NCI-H446 (cell line): ENCODE results near the gene TMEM59.
"Not testable (repeated sequence)": the region's sequence is repeated elsewhere in the genome, so short reads cannot be mapped to it uniquely, and the experiment has no call there.

Source experiments
- DNase-seq, 2 experiments: peaks; one replicate each; lab custom pipeline; 2025; lab: John Stamatoyannopoulos, UW

TMEM59 gene

GRCh38 chr1:54013393-54014008 is 39.5 kb downstream of the TMEM59 start:
- no peak for DNase-seq

GRCh38 chr1:54012863-54013262 is 40.1 kb downstream of the TMEM59 start:
- no peak for DNase-seq

DNA sequence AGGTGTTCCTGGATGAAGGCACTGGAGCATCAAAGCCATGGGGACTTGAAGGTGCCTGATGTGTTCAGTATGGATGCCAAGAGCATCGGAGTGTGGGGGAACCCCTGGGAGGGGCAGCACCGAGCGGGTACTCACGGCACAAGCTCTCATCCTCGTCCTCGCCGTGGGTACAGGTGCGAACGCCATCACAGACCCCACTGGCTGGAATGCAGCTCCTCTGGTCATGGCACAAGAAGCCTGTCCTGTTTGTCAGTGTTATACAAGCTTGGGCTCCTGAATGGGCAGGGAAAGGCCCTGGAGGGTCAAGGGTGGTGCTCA is 41.0 kb downstream of the TMEM59 start:
- no peak for DNase-seq

- DNase-seq: no peak
Measured at GRCh38 chr1:54011316-54012007, 41.5 kb downstream of the TMEM59 start.

- DNase-seq: no peak
Measured at GRCh38 chr1:54010415-54011117, 42.4 kb downstream of the TMEM59 start.

GRCh38 chr1:54009406-54009805 is 43.6 kb downstream of the TMEM59 start:
- DNase-seq: no peak

- DNase-seq: no peak
Measured at GRCh38 chr1:54008876-54009275, 44.1 kb downstream of the TMEM59 start.

GRCh38 chr1:54007613-54008012 is 45.4 kb downstream of the TMEM59 start:
- no peak for DNase-seq

- DNase-seq: no peak
Measured at GRCh38 chr1:54006508-54006907, 46.5 kb downstream of the TMEM59 start.

GRCh38 chr1:54004481-54005049 is 48.4 kb downstream of the TMEM59 start:
- DNase-seq: no peak

GRCh38 chr1:54003750-54004480 is 49.1 kb downstream of the TMEM59 start:
- not testable (repeated sequence) for DNase-seq

DNA sequence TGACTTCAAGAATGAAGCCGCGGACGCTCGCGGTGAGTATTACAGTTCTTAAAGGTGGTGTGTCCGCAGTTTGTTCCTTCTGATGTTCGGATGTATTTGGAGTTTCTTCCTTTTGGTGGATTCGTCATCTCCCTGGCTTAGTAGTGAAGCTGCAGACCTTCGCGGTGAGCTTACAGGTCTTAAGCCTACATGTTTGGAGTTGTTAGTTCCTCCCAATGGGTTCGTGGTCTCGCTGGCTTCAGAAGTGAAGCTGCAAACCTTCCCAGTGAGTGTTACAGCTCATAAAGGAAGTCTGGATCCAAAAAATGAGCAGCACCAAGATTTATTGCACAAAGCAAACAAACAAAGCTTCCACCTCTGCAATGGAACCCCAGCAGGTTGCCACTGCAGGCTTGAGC is 49.8 kb downstream of the TMEM59 start:
- no peak for DNase-seq

DNA sequence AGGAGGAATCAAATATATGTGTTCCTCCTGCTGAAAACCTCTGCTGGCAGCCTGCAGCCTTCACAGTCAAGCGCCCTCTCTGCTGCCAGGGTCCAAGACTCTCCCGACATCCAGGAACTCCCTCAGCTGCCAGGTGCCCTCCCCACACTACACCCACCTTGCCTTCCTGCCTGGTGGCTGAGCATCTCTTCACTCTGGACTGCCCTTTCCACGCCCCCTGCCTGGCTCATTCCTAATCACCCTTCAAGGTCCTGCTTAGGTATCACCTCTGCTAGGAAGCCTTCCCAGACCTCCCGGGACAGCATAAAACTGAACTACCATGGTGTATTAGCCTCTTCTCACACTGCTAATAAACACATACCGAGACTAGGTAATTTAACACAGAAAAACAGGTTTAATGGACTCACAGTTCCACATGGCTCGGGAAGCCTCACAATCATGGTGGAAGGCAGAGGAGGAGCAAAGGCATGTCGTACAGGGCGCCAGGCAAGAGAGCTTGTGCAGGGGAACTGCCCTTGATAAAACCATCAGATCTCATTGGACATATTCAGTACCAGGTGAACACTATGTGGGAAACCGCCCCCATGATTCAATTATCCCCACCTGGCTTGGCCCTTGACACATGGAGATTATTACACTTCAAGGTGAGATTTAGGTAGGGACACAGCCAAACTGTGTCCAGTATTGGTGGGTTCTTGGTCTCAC is 50.3 kb downstream of the TMEM59 start:
- DNase-seq: no peak

DNA sequence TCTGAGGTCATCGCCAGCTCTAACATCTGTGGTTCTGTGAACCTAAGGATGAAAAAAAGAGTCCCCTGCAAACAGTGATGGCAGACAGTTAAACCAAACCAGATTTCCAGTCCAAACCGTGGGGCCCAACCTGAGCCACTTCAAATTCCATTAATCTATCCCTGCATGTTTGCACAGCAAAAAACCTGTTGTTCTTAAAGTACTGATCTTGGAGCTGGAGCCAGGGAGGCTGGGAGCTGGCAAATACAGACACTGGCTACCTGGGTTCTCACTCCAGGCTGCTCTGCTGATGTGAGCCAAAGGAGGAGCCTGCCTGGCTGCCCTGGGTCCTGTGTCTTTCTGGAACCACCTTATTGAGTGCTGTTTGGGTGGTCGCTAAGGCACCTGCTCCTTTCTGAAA is 51.4 kb downstream of the TMEM59 start:
- no peak for DNase-seq

DNA sequence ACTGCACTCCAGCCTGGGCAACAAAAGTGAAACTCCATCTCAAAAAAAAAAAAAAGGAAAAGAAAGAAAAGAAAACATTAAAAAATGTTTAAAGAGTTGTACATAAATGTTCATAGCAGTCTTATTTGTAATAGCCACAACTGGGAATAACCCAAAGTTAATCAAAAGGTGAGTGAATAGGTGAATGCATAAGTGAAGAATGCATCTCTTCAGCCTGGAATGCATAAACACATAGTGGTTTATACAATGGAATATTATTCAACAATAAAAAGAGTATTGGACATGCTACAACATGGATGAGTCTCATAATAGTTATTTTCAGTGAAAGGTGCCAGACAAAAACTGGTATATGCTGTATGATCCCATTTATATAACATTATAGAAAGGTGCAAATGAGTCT is 53.1 kb downstream of the TMEM59 start:
- DNase-seq: no peak

- no peak for DNase-seq
Measured at GRCh38 chr1:53998223-53998622, 54.8 kb downstream of the TMEM59 start.

- no peak for DNase-seq
Measured at GRCh38 chr1:53995683-53996082, 57.3 kb downstream of the TMEM59 start.

DNA sequence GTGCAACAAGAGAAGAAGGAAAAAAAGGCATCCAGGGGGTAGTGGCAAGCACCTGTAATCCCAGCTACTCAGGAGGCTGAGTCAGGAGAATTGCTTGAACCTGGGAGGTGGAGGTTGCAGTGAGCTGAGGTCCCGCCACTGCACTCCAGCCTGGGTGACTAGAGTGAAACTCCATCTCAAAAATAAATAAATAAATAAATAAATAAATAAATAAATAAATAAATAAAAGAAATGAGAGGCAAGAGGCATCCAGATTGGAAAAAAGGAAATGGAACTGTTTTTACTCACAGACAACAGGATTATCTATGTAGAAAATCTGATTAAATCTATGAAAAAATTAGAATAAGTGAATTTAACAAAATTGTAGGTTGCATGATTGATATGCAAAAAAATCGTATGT is 58.5 kb downstream of the TMEM59 start:
- not testable (repeated sequence) for DNase-seq

GRCh38 chr1:53992085-53992874 is 60.7 kb downstream of the TMEM59 start:
- DNase-seq: peak in 1 of 2 experiments; percentile 9

- DNase-seq: no peak
Measured at GRCh38 chr1:53987880-53988279, 65.1 kb downstream of the TMEM59 start.

DNA sequence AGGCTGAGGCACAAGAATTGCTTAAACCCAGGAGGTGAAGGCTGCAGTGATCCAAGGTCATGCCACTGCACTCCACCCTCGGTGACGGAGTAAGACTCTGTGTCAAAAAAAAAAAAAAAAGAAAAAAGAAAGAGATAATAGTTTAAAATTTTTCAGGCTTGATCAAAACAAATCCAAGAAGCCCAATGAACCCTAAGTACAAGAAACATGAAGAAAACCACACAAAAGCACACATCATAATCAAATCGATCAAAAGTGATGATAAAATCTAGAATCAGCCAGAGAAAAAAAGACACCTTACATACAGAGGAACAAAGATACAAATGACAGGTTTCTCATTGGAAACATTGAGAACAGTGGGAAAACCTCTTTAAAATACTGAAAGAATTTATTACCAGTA is 66.5 kb downstream of the TMEM59 start:
- no peak for DNase-seq
